Mammary epithelial cell (primary cell): Measurements from ENCODE around the gene CD151.

Source experiments
- EZH2 ChIP-seq: IDR thresholded peaks from 2 replicates; pipeline ENCODE4 v1.6.1; 2012; ENCODE audit warnings: low read length, inconsistent platforms, borderline replicate concordance
- TF ChIP-seq, protein P1 (sequence below), 2 donors: IDR thresholded peaks in 1 of 2; conservative IDR thresholded peaks in 1 of 2; 2 replicates each; pipeline ENCODE4 v1.5.1; 2011 to 2012; ENCODE audit warnings: inconsistent platforms in 2 of 2, low read length in 2 of 2, mild to moderate bottlenecking in 2 of 2, control low read depth in 1 of 2, low read depth in 1 of 2; ENCODE audit not compliant: insufficient read depth in 1 of 2; ENCODE audit errors: extremely low read depth in 1 of 2

DNA sequence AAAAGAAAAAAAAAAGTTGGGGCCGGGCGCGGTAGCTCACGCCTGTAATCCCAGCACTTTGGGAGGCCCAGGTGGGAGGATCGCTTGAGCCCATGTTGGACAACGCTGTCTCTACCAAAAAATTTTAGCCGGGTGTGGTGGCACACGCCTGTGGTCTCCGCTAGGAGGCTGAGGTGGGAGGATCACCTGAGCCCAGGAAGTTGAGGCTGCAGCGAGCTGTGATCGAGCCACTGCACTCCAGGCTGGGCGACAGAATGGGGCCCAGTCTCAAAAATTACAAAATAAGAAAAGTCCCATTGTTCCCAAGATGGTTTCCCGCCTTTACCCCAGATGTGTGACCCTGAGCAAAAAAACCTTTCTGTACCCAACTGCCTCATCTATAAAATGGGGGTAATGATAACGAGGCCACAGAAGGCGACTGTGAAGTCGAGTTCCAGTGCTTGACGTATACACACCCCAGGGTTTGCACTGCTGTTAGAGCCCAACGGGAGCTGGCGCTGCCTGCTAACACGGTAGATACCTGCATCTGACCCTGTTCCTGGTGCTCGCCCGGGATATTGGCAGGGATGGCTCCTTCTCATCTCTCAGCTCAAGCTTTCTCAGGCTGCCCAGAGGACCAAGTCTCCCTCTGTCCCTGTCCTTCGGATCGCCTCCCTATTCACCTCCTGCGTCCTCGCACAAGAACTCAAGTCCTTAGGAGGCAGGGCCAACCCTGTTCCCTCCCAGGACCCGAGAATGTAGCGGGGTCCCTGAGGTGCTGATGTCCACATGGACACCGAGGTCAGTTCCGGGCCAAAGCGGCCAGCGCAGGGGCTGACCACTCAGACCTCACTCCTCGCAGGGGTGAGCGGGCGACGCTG, 24.1 kb upstream of the CD151 start:
- TF ChIP-seq, protein P1, sequence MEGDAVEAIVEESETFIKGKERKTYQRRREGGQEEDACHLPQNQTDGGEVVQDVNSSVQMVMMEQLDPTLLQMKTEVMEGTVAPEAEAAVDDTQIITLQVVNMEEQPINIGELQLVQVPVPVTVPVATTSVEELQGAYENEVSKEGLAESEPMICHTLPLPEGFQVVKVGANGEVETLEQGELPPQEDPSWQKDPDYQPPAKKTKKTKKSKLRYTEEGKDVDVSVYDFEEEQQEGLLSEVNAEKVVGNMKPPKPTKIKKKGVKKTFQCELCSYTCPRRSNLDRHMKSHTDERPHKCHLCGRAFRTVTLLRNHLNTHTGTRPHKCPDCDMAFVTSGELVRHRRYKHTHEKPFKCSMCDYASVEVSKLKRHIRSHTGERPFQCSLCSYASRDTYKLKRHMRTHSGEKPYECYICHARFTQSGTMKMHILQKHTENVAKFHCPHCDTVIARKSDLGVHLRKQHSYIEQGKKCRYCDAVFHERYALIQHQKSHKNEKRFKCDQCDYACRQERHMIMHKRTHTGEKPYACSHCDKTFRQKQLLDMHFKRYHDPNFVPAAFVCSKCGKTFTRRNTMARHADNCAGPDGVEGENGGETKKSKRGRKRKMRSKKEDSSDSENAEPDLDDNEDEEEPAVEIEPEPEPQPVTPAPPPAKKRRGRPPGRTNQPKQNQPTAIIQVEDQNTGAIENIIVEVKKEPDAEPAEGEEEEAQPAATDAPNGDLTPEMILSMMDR (conservative IDR thresholded peaks at IDR 0.05 in 1 of 2, IDR thresholded peaks at IDR 0.05 in 1 of 2; ENCODE audit: extremely low read depth in 1 of 2, insufficient read depth in 1 of 2, low read depth in 1 of 2, low read length in 2 of 2), result no peak
- no peak for TF ChIP-seq EZH2
